Mesodermal cell (in vitro differentiated cells): ENCODE data around the gene TRIM67.

ENCODE experiments used
- H3K27ac ChIP-seq: 2 replicates; pipeline ENCODE4 v1.7.0; 2013; ENCODE audit warnings: mild to moderate bottlenecking, low read depth, low read length, moderate library complexity; ENCODE audit not compliant: severe bottlenecking
- H3K36me3 ChIP-seq: 2 replicates; pipeline ENCODE4 v1.7.1; 2013; ENCODE audit warnings: mild to moderate bottlenecking, low read length, moderate library complexity; ENCODE audit not compliant: control insufficient read depth, insufficient read depth
- H3K4me1 ChIP-seq: one replicate; pipeline ENCODE4 v1.7.1; 2013; ENCODE audit warnings: mild to moderate bottlenecking, low read length; ENCODE audit not compliant: insufficient read depth, control insufficient read depth, poor library complexity, severe bottlenecking
- H3K4me3 ChIP-seq: 2 replicates; pipeline ENCODE4 v1.7.0; 2013; ENCODE audit warnings: low read length, control low read depth, mild to moderate bottlenecking; ENCODE audit not compliant: insufficient read depth, poor library complexity, severe bottlenecking; ENCODE audit errors: extremely low read depth
- H3K9me3 ChIP-seq: 2 replicates; pipeline ENCODE4 v1.7.1; 2013; ENCODE audit warnings: mild to moderate bottlenecking, low read length, moderate library complexity; ENCODE audit not compliant: control insufficient read depth
- WGBS, 2 experiments: methylation state at CpG; one replicate each; pipeline ENCODE4 v1.1.5; 2013; ENCODE audit warnings: missing lambda C conversion rate in 2 of 2; ENCODE audit not compliant: insufficient coverage in 2 of 2; 5-methylcytosine and 5-hydroxymethylcytosine counted together

TRIM67 gene

DNA sequence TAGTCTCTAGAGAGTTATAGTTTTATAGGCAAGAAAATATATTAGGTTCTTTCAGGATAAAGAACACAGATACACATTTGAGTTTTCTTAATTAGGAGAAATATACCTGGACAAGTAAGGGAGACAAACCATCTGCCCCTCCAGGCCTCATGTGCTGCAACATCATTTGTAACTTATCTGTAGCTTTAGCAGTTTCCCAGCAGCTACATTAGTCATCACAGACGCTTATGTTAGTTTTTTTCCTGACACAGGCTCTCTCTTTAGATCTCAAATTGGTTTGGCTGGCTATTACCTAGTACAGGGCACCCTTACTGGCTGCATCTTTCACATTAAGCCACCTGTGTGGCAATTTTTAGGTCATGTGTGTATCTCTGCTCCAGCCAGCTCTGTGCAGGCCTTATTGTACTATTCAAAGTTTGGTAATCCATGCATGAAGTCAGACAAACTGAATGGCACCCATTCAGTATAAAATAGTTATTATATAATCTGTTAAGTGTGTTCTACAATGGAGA, 105.0 kb downstream of the TRIM67 start:
- H3K36me3 ChIP-seq: peaks cover 83% of the 10 kb centered on the region
- H3K4me1 ChIP-seq: no peaks in the 10 kb centered on the region
- WGBS, 2 experiments: 0% methylated on average over 1 of the region's 1 CpG
- H3K9me3 ChIP-seq: no peaks in the 10 kb centered on the region
- H3K27ac ChIP-seq: no peak overlapping the region
- no peak overlapping the region for H3K4me3 ChIP-seq
